DOHH2 (cell line): Measurements from ENCODE around the gene C16orf95.

Experiments used
- H3F3A ChIP-seq: fragments of 200-600 bp; sonication (generic), shearing (Covaris generic); 2 replicates; pipeline ENCODE4 v1.6.0; 2016; ENCODE audit warnings: antibody characterized with exemption, mild to moderate bottlenecking; ENCODE audit not compliant: control insufficient read depth, insufficient read depth
- H3K27ac ChIP-seq: fragments of 200-600 bp; sonication (generic); 2 replicates; pipeline ENCODE4 v1.5.1; 2014; ENCODE audit warnings: low read depth, mild to moderate bottlenecking, low read length, moderate library complexity
- H3K27me3 ChIP-seq: fragments of 200-600 bp; sonication (generic); 2 replicates; pipeline ENCODE4 v1.6.1; 2014; ENCODE audit warnings: mild to moderate bottlenecking, low read length, mixed read lengths; ENCODE audit not compliant: control insufficient read depth
- H3K36me3 ChIP-seq: fragments of 200-600 bp; sonication (generic); 2 replicates; pipeline ENCODE4 v1.6.1; 2014; ENCODE audit warnings: mild to moderate bottlenecking, low read length, moderate library complexity, mixed read lengths; ENCODE audit not compliant: control insufficient read depth
- H3K4me1 ChIP-seq: fragments of 200-600 bp; sonication (generic); 2 replicates; pipeline ENCODE4 v1.6.1; 2014; ENCODE audit warnings: mild to moderate bottlenecking, low read length, mixed read lengths; ENCODE audit not compliant: control insufficient read depth
- H3K4me2 ChIP-seq: fragments of 200-600 bp; sonication (generic); 2 replicates; pipeline ENCODE4 v1.6.0; 2014; ENCODE audit warnings: mild to moderate bottlenecking, low read length, moderate library complexity
- H3K4me3 ChIP-seq: fragments of 200-600 bp; sonication (generic); 2 replicates; pipeline ENCODE4 v1.5.1; 2014; ENCODE audit warnings: mild to moderate bottlenecking, low read length, mixed read lengths
- H3K79me2 ChIP-seq: fragments of 200-600 bp; sonication (generic); 2 replicates; pipeline ENCODE4 v1.6.1; 2014; ENCODE audit warnings: mild to moderate bottlenecking, low read length, mixed read lengths; ENCODE audit not compliant: control insufficient read depth
- H3K9me2 ChIP-seq: fragments of 200-600 bp; sonication (generic); replicated peaks from 2 replicates; pipeline ENCODE4 v1.6.1; 2014; ENCODE audit warnings: mild to moderate bottlenecking, low read length, mixed read lengths; ENCODE audit not compliant: control insufficient read depth
- H3K9me3 ChIP-seq: fragments of 200-600 bp; sonication (generic); 2 replicates; pipeline ENCODE4 v1.6.1; 2014; ENCODE audit warnings: antibody characterized with exemption, low read length, mixed read lengths; ENCODE audit not compliant: control insufficient read depth, insufficient read depth
- H4K20me1 ChIP-seq: fragments of 200-600 bp; sonication (generic); 2 replicates; pipeline ENCODE4 v1.6.0; 2014; ENCODE audit warnings: low read depth, mild to moderate bottlenecking, antibody characterized with exemption, low read length, moderate library complexity; ENCODE audit not compliant: control insufficient read depth, insufficient read depth
- CTCF ChIP-seq: fragments of 200-600 bp; sonication (generic); IDR thresholded peaks from one replicate; pipeline ENCODE4 v1.5.1; 2014; ENCODE audit warnings: antibody characterized with exemption, mild to moderate bottlenecking, low read depth, low read length; ENCODE audit not compliant: poor library complexity, severe bottlenecking
- EZH2phosphoT487 ChIP-seq: fragments of 200-600 bp; sonication (generic); IDR thresholded peaks from 2 replicates; pipeline ENCODE4 v1.6.1; 2017; ENCODE audit warnings: borderline replicate concordance, mild to moderate bottlenecking, antibody characterized with exemption, low read length, moderate library complexity, mixed read lengths

The C16orf95 gene

GRCh38 chr16:87274794-87275193 is 42.4 kb downstream of the C16orf95 start:
- Histone ChIP-seq H3F3A (no peaks in the 10 kb centered on the region), H3K4me3 (no peak overlapping the region), H3K79me2 (no peaks in the 10 kb centered on the region), H4K20me1 (no peaks in the 10 kb centered on the region), H3K36me3 (no peaks in the 10 kb centered on the region), H3K27me3 (no peaks in the 10 kb centered on the region), H3K4me1 (no peaks in the 10 kb centered on the region), H3K9me2 (no peaks in the 10 kb centered on the region), H3K4me2 (no peak overlapping the region), H3K9me3 (no peaks in the 10 kb centered on the region), H3K27ac (no peak overlapping the region)
- TF ChIP-seq EZH2phosphoT487 = no peak
- no peak for TF ChIP-seq CTCF

- Histone ChIP-seq H3K27me3 (no peaks in the 10 kb centered on the region), H4K20me1 (no peaks in the 10 kb centered on the region), H3K79me2 (no peaks in the 10 kb centered on the region), H3K4me2 (no peak overlapping the region), H3K27ac (no peak overlapping the region), H3K36me3 (no peaks in the 10 kb centered on the region), H3K4me3 (no peak overlapping the region), H3K4me1 (no peaks in the 10 kb centered on the region), H3F3A (no peaks in the 10 kb centered on the region), H3K9me2 (no peaks in the 10 kb centered on the region), H3K9me3 (no peaks in the 10 kb centered on the region)
- TF ChIP-seq CTCF = no peak
- no peak for TF ChIP-seq EZH2phosphoT487
Measured at GRCh38 chr16:87273471-87274030, 43.6 kb downstream of the C16orf95 start.

- no peak overlapping the region for H3K27ac ChIP-seq
- H3K4me3 ChIP-seq = no peak overlapping the region
- no peaks in the 10 kb centered on the region for H4K20me1 ChIP-seq
- H3K9me3 ChIP-seq = no peaks in the 10 kb centered on the region
- no peaks in the 10 kb centered on the region for H3K9me2 ChIP-seq
- no peaks in the 10 kb centered on the region for H3K27me3 ChIP-seq
- no peaks in the 10 kb centered on the region for H3K36me3 ChIP-seq
- H3K4me1 ChIP-seq = no peaks in the 10 kb centered on the region
- H3K79me2 ChIP-seq = no peaks in the 10 kb centered on the region
- H3K4me2 ChIP-seq = no peak overlapping the region
- H3F3A ChIP-seq = no peaks in the 10 kb centered on the region
- no peak for TF ChIP-seq EZH2phosphoT487
- no peak for TF ChIP-seq CTCF
Measured at GRCh38 chr16:87271256-87271655, 45.9 kb downstream of the C16orf95 start.
